Colonic mucosa (tissue), 4 donors: Measurements from ENCODE around the gene ISG20. TPM values are rescaled to one million over a fixed set of nuclear protein-coding genes. Genes with fewer than 3 reads are reported as not detected.

Experiments
- DNase-seq: peaks from one replicate; pipeline ENCODE4 v3.0.0-alpha.2; 2020
- H3K27ac ChIP-seq: fragments of 200-600 bp; one replicate; pipeline ENCODE4 v1.8.0; 2021
- H3K27me3 ChIP-seq: fragments of 200-600 bp; one replicate; pipeline ENCODE4 v1.8.0; 2021
- H3K36me3 ChIP-seq: fragments of 200-600 bp; one replicate; pipeline ENCODE4 v1.8.0; 2021
- H3K4me1 ChIP-seq: fragments of 200-600 bp; one replicate; pipeline ENCODE4 v1.8.0; 2021; ENCODE audit warnings: mild to moderate bottlenecking
- H3K4me3 ChIP-seq: fragments of 200-600 bp; one replicate; pipeline ENCODE4 v1.8.0; 2021
- H3K9ac ChIP-seq, 2 donors: one replicate each; pipeline ENCODE4 v1.7.0; 2013; ENCODE audit warnings: control low read depth in 2 of 2, low read depth in 2 of 2, low read length in 2 of 2
- H3K9me3 ChIP-seq: fragments of 200-600 bp; one replicate; pipeline ENCODE4 v1.8.0; 2021
- intact Hi-C: fragments of 100-400 bp; cut with DNase I; formaldehyde crosslinking; loops from one replicate; pipeline ENCODE4 v1.14.1; 2022
- total RNA-seq, 2 donors: library from RNA; stranded (reverse); fragmentation: NEBNext Ultra II Directional in 1 of 2; extraction: Animal tissue kit (Norgen Biotek cat#: 25700) in 1 of 2; gene quantifications; one replicate each; pipeline ENCODE4 v1.2.1, GENCODE V29; 2021
- TF ChIP-seq, protein P1 (sequence below): fragments of 200-600 bp; IDR thresholded peaks from one replicate; pipeline ENCODE4 v1.8.0; 2022; ENCODE audit warnings: antibody characterized with exemption, mild to moderate bottlenecking
- donor health status: healthy.
- donor health status: DM: no; HTN: no; CAD: no.
- donor health status: DM: no; HTN: no; CAD: no.

Gene ISG20
- total RNA-seq, 2 donors from 2014 or later: 43.5 to 60.5 TPM

- no peak for DNase-seq
- H3K36me3 ChIP-seq: no peaks in the 10 kb centered on the region
- no peak overlapping the region for H3K27ac ChIP-seq
- no peaks in the 10 kb centered on the region for H3K4me1 ChIP-seq
- H3K27me3 ChIP-seq: no peaks in the 10 kb centered on the region
- TF ChIP-seq, protein P1, sequence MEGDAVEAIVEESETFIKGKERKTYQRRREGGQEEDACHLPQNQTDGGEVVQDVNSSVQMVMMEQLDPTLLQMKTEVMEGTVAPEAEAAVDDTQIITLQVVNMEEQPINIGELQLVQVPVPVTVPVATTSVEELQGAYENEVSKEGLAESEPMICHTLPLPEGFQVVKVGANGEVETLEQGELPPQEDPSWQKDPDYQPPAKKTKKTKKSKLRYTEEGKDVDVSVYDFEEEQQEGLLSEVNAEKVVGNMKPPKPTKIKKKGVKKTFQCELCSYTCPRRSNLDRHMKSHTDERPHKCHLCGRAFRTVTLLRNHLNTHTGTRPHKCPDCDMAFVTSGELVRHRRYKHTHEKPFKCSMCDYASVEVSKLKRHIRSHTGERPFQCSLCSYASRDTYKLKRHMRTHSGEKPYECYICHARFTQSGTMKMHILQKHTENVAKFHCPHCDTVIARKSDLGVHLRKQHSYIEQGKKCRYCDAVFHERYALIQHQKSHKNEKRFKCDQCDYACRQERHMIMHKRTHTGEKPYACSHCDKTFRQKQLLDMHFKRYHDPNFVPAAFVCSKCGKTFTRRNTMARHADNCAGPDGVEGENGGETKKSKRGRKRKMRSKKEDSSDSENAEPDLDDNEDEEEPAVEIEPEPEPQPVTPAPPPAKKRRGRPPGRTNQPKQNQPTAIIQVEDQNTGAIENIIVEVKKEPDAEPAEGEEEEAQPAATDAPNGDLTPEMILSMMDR: no peak
- no peaks in the 10 kb centered on the region for H3K9me3 ChIP-seq
- intact Hi-C loops: no loop called here
- no peak overlapping the region for H3K4me3 ChIP-seq
- no peak overlapping the region for H3K9ac ChIP-seq
Observed at GRCh38 chr15:88695691-88696251, 57.0 kb downstream of the ISG20 start.

- no peak for DNase-seq
- Histone ChIP-seq H3K9ac (no peak overlapping the region), H3K27ac (no peak overlapping the region), H3K9me3 (no peaks in the 10 kb centered on the region), H3K36me3 (no peaks in the 10 kb centered on the region), H3K4me1 (no peaks in the 10 kb centered on the region), H3K27me3 (no peaks in the 10 kb centered on the region), H3K4me3 (no peak overlapping the region)
- TF ChIP-seq, protein P1: no peak
- intact Hi-C loops: no loop called here
Observed at GRCh38 chr15:88696254-88696653, 57.4 kb downstream of the ISG20 start.

- Histone ChIP-seq H3K27me3 (no peaks in the 10 kb centered on the region), H3K27ac (no peak overlapping the region), H3K9me3 (no peaks in the 10 kb centered on the region), H3K9ac (no peak overlapping the region), H3K36me3 (no peaks in the 10 kb centered on the region), H3K4me3 (no peak overlapping the region), H3K4me1 (no peaks in the 10 kb centered on the region)
- DNase-seq: no peak
- intact Hi-C loops: no loop called here
- TF ChIP-seq, protein P1: no peak
Observed at GRCh38 chr15:88697276-88697675, 58.5 kb downstream of the ISG20 start.

DNA sequence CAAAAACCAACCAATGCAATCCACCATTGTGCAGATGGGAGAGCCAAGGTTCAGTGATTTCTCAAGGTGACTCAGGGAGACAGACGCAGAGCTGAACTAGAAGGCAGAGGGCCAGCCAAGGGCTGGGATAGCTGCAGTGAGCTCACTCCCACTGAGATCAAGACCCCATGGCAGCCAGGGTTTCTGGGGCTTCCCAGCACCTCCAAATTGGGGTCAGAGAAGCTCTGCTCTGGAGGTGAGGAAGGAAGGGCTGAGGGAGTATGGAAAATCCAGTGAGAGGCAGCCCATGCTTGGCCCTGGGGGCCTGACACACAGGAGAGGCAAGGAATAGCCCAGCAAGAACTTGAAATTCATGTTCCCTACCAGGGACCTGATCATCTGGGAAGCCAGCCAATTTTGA, 61.0 kb downstream of the ISG20 start:
- no peaks in the 10 kb centered on the region for H3K4me1 ChIP-seq
- H3K27me3 ChIP-seq: peaks cover 4% of the 10 kb centered on the region
- intact Hi-C loops: loop anchor here (10.0 kb wide), 1 partner anchor 75 kb away; the partner anchor contains the start of gene AEN
- H3K9ac ChIP-seq: no peak overlapping the region
- no peaks in the 10 kb centered on the region for H3K9me3 ChIP-seq
- H3K27ac ChIP-seq: no peak overlapping the region
- no peak for DNase-seq
- H3K36me3 ChIP-seq: no peaks in the 10 kb centered on the region
- TF ChIP-seq, protein P1: no peak
- no peak overlapping the region for H3K4me3 ChIP-seq

- H3K9me3 ChIP-seq: no peaks in the 10 kb centered on the region
- DNase-seq: no peak
- no peak overlapping the region for H3K9ac ChIP-seq
- no peak overlapping the region for H3K27ac ChIP-seq
- intact Hi-C loops: loop anchor here (10.0 kb wide), 1 partner anchor 76 kb away; the partner anchor contains the start of gene AEN
- no peak overlapping the region for H3K4me3 ChIP-seq
- peaks cover 6% of the 10 kb centered on the region for H3K27me3 ChIP-seq
- H3K4me1 ChIP-seq: no peaks in the 10 kb centered on the region
- TF ChIP-seq, protein P1: no peak
- H3K36me3 ChIP-seq: no peaks in the 10 kb centered on the region
Observed at GRCh38 chr15:88700716-88701115, 61.9 kb downstream of the ISG20 start.
